DOHH2 (cell line): ENCODE measurements around the gene GNAO1.

ENCODE experiments used
- H3F3A ChIP-seq: fragments of 200-600 bp; sonication (generic), shearing (Covaris generic); 2 replicates; pipeline ENCODE4 v1.6.0; 2016; ENCODE audit warnings: antibody characterized with exemption, mild to moderate bottlenecking; ENCODE audit not compliant: control insufficient read depth, insufficient read depth
- H3K27ac ChIP-seq: fragments of 200-600 bp; sonication (generic); 2 replicates; pipeline ENCODE4 v1.5.1; 2014; ENCODE audit warnings: low read depth, mild to moderate bottlenecking, low read length, moderate library complexity
- H3K27me3 ChIP-seq: fragments of 200-600 bp; sonication (generic); 2 replicates; pipeline ENCODE4 v1.6.1; 2014; ENCODE audit warnings: mild to moderate bottlenecking, low read length, mixed read lengths; ENCODE audit not compliant: control insufficient read depth
- H3K36me3 ChIP-seq: fragments of 200-600 bp; sonication (generic); 2 replicates; pipeline ENCODE4 v1.6.1; 2014; ENCODE audit warnings: mild to moderate bottlenecking, low read length, moderate library complexity, mixed read lengths; ENCODE audit not compliant: control insufficient read depth
- H3K4me1 ChIP-seq: fragments of 200-600 bp; sonication (generic); 2 replicates; pipeline ENCODE4 v1.6.1; 2014; ENCODE audit warnings: mild to moderate bottlenecking, low read length, mixed read lengths; ENCODE audit not compliant: control insufficient read depth
- H3K4me2 ChIP-seq: fragments of 200-600 bp; sonication (generic); 2 replicates; pipeline ENCODE4 v1.6.0; 2014; ENCODE audit warnings: mild to moderate bottlenecking, low read length, moderate library complexity
- H3K4me3 ChIP-seq: fragments of 200-600 bp; sonication (generic); 2 replicates; pipeline ENCODE4 v1.5.1; 2014; ENCODE audit warnings: mild to moderate bottlenecking, low read length, mixed read lengths
- H3K79me2 ChIP-seq: fragments of 200-600 bp; sonication (generic); 2 replicates; pipeline ENCODE4 v1.6.1; 2014; ENCODE audit warnings: mild to moderate bottlenecking, low read length, mixed read lengths; ENCODE audit not compliant: control insufficient read depth
- H3K9me2 ChIP-seq: fragments of 200-600 bp; sonication (generic); replicated peaks from 2 replicates; pipeline ENCODE4 v1.6.1; 2014; ENCODE audit warnings: mild to moderate bottlenecking, low read length, mixed read lengths; ENCODE audit not compliant: control insufficient read depth
- H3K9me3 ChIP-seq: fragments of 200-600 bp; sonication (generic); 2 replicates; pipeline ENCODE4 v1.6.1; 2014; ENCODE audit warnings: antibody characterized with exemption, low read length, mixed read lengths; ENCODE audit not compliant: control insufficient read depth, insufficient read depth
- H4K20me1 ChIP-seq: fragments of 200-600 bp; sonication (generic); 2 replicates; pipeline ENCODE4 v1.6.0; 2014; ENCODE audit warnings: low read depth, mild to moderate bottlenecking, antibody characterized with exemption, low read length, moderate library complexity; ENCODE audit not compliant: control insufficient read depth, insufficient read depth
- CTCF ChIP-seq: fragments of 200-600 bp; sonication (generic); IDR thresholded peaks from one replicate; pipeline ENCODE4 v1.5.1; 2014; ENCODE audit warnings: antibody characterized with exemption, mild to moderate bottlenecking, low read depth, low read length; ENCODE audit not compliant: poor library complexity, severe bottlenecking
- EZH2phosphoT487 ChIP-seq: fragments of 200-600 bp; sonication (generic); IDR thresholded peaks from 2 replicates; pipeline ENCODE4 v1.6.1; 2017; ENCODE audit warnings: borderline replicate concordance, mild to moderate bottlenecking, antibody characterized with exemption, low read length, moderate library complexity, mixed read lengths

Gene GNAO1

DNA sequence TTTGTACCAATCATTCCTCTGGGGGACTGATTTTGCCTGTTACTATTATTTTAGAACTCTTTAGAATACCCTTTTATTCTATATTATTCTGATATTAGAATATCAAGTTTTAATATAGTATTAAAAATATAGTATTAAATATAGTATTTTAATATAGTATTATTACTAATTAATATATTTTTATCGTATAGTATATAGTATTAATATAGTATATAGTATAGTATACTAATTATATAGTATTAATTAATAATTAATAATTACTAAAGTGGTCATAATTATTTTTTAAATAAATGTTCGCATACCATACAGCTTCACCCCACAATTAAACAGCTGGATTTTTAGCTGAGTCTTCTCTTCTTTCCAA lies 73.3 kb downstream of the GNAO1 start:
- TF ChIP-seq CTCF = no peak
- no peak for TF ChIP-seq EZH2phosphoT487
- no peak overlapping the region for H3K27ac ChIP-seq
- H3K79me2 ChIP-seq = no peaks in the 10 kb centered on the region
- H3K4me1 ChIP-seq = no peaks in the 10 kb centered on the region
- peaks cover 10% of the 10 kb centered on the region for H3K27me3 ChIP-seq
- H3K4me3 ChIP-seq = no peak overlapping the region
- no peaks in the 10 kb centered on the region for H3K9me2 ChIP-seq
- H3K36me3 ChIP-seq = no peaks in the 10 kb centered on the region
- H4K20me1 ChIP-seq = no peaks in the 10 kb centered on the region
- no peaks in the 10 kb centered on the region for H3K9me3 ChIP-seq
- H3K4me2 ChIP-seq = no peak overlapping the region
- H3F3A ChIP-seq = no peaks in the 10 kb centered on the region

DNA sequence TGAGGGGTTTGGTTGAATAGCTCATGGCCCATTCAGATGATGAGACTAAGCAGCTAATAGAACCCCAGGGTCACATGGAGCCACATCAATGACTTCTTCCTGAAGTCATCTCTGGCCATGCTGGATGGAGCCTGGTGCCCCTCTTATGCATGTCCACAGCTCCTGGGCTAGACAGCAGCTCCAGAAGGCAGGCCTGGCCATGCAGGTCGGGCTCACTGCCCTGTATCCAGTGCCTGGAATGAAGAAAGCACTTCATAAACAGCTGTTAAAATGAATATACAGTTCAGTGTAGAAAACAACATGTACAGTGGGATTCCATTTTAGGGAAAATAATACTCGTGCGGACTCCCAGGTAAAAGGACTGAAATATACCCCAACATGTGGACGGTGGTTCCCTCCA lies 73.9 kb downstream of the GNAO1 start:
- H4K20me1 ChIP-seq = no peaks in the 10 kb centered on the region
- peaks cover 10% of the 10 kb centered on the region for H3K27me3 ChIP-seq
- no peak overlapping the region for H3K4me3 ChIP-seq
- no peaks in the 10 kb centered on the region for H3K9me2 ChIP-seq
- H3K9me3 ChIP-seq = no peaks in the 10 kb centered on the region
- H3F3A ChIP-seq = no peaks in the 10 kb centered on the region
- no peaks in the 10 kb centered on the region for H3K79me2 ChIP-seq
- no peak for TF ChIP-seq CTCF
- no peak overlapping the region for H3K27ac ChIP-seq
- no peaks in the 10 kb centered on the region for H3K4me1 ChIP-seq
- no peaks in the 10 kb centered on the region for H3K36me3 ChIP-seq
- H3K4me2 ChIP-seq = no peak overlapping the region

DNA sequence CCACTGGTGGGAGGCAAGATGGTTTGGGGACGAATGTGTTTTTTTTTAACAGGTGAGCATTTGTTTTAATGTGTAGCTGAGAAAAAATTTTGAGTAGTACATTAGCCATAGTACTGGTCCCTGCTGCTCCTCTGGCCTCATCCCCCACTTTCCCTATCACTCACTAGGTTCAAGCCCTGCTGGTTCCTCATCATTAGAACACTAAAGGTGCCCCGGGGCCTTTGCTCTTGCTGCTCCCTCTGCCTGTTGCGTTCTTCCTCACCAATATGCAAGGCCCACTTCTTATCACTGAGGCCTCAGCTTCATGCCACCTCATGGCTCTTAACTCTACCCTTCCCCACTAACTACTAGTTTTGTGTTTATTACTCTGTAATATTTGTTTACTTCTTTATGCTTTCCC lies 74.5 kb downstream of the GNAO1 start:
- H3K27me3 ChIP-seq = peaks cover 10% of the 10 kb centered on the region
- no peaks in the 10 kb centered on the region for H3K9me2 ChIP-seq
- no peaks in the 10 kb centered on the region for H3K36me3 ChIP-seq
- no peaks in the 10 kb centered on the region for H3K79me2 ChIP-seq
- H3K4me1 ChIP-seq = no peaks in the 10 kb centered on the region
- no peak overlapping the region for H3K4me3 ChIP-seq
- no peak overlapping the region for H3K27ac ChIP-seq
- no peaks in the 10 kb centered on the region for H3F3A ChIP-seq
- no peak overlapping the region for H3K4me2 ChIP-seq
- no peak for TF ChIP-seq EZH2phosphoT487
- TF ChIP-seq CTCF = no peak
- H3K9me3 ChIP-seq = no peaks in the 10 kb centered on the region
- H4K20me1 ChIP-seq = no peaks in the 10 kb centered on the region
